DMS53 (cell line): ENCODE measurements around the gene UGT2B28.

Source experiments
- DNase-seq: peaks from one replicate; lab custom pipeline; 2025; lab: John Stamatoyannopoulos, UW

The UGT2B28 gene

GRCh38 chr4:69343558-69344420 lies 63.5 kb downstream of the UGT2B28 start:
- DNase-seq, result peak; percentile 16
